ENCODE measurements around the gene UNC93A. TPM values are rescaled to one million over a fixed set of nuclear protein-coding genes. Genes with fewer than 3 reads are reported as not detected.
"Not testable (repeated sequence)": the region's sequence is repeated elsewhere in the genome, so short reads cannot be mapped to it uniquely, and the experiment has no call there.

Gene UNC93A
- total RNA-seq, 1 donor from 2014 or later = 0.10 TPM

GRCh38 chr6:167293590-167294091 is 2.5 kb downstream of the UNC93A start:
- no peak for DNase-seq

GRCh38 chr6:167294241-167294640 is 3.1 kb downstream of the UNC93A start:
- DNase-seq = no peak

DNA sequence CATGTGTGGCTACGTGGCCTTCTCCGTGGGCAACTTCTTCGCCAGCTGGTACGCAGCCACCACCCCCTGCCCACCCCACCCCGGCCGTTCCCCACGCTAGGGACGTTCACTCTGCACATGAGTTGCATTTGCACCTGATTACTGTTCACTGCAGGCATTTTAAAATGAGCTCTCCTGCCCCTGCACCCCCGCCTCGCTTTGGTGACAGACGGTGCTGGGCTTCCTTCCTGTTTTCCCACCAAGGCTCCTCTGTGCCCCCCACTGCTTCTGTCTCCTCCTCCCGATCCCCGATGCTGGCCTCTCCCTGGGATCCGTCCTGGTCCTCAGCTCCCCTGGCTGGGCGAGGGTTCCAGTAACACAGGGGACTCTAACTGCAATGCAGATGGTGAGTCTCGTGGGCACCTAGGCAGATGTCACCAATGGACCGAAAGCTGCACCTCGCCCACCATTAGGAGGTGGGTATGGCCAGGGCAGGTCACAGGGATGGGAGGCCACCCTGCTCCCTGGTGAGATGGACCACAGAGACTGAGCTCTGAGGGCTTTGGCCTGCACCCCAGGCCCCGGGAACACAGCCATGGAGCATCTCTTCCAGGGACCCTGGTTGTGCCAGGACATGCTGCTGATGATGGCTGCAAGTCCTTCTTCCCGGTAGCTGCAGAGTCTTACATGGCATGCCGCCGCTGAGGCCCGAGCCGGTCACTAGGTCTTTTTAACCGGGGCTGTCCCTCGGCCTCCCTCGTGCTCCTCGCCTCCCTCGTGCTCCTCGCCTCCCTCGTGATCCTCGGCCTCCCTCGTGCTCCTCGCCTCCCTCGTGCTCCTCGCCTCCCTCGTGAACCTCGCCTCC is 3.8 kb downstream of the UNC93A start:
- no peak for DNase-seq

DNA sequence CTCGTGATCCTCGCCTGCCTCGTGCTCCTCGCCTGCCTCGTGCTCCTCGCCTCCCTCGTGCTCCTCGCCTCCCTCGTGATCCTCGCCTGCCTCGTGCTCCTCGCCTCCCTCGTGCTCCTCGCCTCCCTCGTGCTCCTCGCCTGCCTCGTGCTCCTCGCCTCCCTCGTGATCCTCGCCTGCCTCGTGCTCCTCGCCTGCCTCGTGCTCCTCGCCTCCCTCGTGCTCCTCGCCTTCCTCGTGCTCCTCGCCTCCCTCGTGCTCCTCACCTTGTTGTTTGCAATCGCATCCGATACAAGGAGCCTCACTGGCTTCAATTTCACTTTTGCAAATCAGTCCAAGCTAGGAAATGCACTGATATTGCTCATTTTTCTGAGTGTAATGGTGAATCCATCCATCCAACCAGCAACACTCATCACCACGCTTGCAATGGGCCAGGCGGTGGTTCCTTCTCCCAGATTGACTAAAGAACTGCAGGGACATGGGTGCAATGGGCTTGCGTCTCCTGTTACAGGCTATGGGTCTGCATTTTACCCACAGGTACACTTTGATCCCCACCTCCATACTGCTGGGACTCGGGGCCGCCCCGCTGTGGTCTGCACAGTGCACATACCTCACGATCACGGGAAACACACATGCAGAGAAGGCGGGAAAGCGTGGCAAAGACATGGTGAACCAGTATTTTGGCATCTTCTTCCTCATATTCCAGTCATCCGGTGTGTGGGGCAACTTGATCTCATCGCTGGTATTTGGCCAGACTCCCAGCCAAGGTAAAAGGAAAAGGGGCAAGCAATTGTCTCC is 4.6 kb downstream of the UNC93A start:
- no peak for DNase-seq

GRCh38 chr6:167296293-167296690 is 5.2 kb downstream of the UNC93A start:
- DNase-seq = no peak

GRCh38 chr6:167296902-167297301 is 5.8 kb downstream of the UNC93A start:
- no peak for DNase-seq

DNA sequence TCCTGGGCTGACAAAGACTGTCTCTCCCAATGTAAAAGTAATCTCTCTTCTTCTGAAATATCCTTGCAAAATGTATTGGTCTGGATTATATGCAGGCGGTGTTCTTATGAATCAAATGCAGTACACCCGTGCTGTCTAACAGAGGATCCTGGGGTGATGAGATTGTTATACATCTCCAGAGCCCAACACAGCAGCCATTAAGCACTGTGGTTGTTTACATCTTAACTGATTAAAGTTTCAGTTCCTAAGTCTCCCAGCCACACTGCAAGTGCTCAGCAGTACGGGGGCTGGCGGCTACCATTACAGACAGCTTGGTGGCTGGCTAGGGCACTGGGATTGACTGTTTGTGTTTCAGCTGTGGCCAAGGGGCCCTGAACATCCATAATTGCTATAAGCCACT is 7.0 kb downstream of the UNC93A start:
- DNase-seq = no peak

- no peak for DNase-seq
Measured at GRCh38 chr6:167299641-167300308, 8.7 kb downstream of the UNC93A start.

GRCh38 chr6:167300902-167301777 is 10.0 kb downstream of the UNC93A start:
- no peak for DNase-seq

GRCh38 chr6:167302074-167302473 is 11.0 kb downstream of the UNC93A start:
- no peak for DNase-seq

GRCh38 chr6:167302796-167303195 is 11.7 kb downstream of the UNC93A start:
- DNase-seq = no peak

DNA sequence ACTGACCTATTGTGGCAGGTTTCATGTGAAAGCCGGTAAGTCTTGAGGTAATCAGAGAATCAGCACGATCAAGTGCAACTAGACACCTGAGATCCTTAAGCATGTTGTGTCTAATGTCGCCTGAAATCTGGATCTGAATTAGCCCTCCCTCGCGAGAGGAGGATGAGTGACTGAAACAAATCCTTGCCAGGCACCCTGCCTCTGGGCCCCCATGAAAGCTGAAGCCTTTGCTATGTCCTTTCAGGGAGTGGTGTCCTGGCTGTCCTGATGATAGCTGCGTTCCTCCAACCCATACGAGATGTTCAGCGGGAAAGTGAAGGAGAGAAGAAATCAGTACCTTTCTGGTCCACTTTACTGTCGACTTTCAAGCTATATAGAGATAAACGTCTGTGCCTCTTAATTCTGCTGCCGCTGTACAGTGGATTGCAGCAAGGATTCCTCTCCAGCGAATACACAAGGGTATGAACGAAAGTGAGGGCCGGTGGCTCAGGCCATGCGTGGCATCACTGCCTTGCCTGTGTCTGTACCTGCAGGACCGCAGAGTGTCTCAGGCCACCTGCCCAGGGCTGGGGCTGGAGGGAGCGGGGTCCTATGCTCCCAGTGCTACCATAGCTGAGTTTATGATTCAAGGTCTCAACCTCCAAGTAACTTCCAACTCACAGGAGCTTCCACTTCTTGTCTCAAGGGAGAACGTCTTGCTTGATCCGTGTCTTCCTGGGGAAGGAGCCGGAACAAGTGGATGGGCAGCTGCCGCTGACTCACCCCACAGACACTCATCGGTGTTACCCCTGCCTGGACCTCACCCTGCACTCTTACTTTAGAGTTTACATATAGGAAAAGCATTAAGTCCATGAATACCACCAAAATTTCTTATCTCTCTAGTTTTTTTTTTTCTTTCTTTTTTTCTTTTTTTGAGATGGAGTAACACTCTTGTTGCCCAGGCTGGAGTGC is 12.8 kb downstream of the UNC93A start:
- DNase-seq = no peak

- DNase-seq = no peak
Measured at GRCh38 chr6:167304912-167305311, 13.8 kb downstream of the UNC93A start.

- no peak for DNase-seq
Measured at GRCh38 chr6:167305796-167306195, 14.7 kb downstream of the UNC93A start.

DNA sequence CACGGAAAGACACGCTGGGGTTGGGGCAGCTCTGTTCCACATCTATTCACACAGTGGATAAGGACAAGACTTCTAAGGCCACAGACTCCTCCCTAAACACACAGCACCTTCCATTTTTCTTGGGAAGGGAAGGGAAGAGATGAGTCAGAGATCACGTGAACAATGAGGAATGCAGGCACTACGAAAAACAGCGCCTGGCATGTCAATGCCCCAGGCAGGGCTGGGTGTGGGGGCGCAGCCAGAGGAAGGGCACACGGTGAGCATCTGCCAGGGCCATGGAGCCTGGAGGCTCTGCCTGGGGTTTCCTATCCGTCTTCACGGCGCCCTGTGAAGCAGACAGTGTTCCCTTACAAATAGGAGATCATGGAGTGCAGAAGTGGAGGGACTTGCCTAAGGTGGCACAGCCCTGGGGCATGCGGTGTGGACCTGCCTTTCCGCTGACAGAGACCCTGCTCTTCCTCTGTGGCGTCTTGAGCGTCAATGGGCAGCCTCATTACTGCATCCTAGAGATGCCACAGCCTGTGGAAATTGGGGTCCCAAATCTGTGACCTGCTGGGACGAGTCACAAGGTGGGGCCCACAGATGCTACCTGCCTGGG is 15.4 kb downstream of the UNC93A start:
- no peak for DNase-seq

DNA sequence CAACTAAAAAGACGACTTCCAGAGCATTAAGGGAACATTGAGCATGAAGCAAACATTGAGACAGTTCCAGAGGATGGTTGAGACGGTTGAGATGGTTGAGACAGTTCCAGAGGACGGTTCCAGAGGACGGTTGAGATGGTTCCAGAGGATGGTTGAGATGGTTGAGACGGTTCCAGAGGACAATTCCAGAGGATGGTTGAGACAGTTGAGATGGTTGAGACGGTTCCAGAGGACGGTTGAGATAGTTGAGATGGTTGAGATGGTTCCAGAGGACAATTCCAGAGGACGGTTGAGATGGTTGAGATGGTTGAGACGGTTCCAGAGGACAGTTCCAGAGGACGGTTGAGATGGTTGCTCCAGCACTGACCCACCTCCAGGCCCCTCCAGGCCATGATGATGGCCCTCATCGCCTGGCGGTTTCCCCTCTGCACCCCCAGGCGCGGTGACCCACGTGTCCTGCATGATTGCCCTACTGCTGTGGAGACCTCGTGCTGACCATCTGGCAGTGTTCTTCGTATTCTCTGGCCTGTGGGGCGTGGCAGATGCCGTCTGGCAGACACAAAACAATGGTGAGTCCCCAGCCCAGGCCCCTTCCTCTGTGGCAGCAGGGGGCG is 16.3 kb downstream of the UNC93A start:
- DNase-seq = no peak

DNA sequence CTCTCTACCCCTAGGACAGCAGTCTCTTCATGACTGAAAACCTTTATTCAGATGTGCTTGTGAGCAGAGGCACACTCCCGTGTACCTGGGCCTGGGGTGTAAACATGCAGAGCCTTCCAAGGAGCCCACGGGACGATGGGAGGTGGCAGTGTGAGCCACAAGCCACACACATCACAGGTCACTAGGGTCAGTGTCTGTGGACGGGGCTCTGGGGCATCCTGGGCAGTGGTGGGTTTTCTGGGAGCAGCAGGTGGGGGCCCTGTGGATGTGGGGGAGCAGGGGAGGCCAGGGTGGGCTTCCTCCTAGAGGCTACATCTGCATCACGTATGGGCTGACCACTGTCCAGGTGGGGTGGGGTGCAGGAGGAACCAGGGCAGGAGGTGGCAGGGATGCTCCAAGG is 17.1 kb downstream of the UNC93A start:
- DNase-seq = no peak

DNA sequence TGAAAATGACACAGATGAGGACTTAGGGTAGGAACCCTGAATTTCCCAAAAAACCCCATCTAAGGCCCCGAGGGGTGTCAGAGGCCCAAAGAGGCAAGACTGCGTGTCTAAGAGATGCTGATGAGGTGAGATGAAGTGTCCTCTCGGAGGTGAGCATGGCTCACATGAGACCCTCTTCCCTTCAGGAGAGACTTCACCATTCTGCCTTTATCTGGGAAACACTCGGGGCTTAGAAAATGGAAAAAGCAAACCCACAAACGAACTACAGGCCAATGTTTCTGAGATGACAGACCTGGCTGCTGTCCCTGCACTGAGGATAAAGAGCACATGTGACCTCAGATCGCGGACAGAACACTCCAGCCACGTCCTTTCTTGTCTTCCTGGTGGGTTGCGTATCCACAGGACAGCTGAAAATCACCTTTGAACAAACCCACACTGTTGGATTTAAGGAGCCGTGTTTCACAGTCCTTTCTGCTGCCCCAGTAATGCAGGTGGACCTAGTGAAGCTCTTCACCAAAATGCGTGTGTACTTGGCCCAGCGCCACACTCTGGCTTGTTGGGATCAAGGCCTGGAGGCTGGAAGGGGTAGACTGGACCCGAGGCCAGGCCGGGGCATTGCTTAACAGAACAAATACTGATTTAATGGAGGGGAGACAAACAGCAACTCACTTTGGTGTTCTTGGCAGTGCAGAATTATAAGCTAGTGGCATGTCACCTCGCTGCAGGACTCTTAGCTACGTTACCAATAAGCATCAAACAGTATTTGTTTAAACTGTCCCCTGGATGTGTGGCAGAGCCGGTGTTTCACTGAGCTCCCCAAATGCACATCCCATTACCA is 18.5 kb downstream of the UNC93A start:
- DNase-seq = not testable (repeated sequence)

- no peak for DNase-seq
Measured at GRCh38 chr6:167311286-167311685, 20.2 kb downstream of the UNC93A start.

Measured in tongue (tissue), 2 donors.